ENCODE results near the gene GNGT2.
A peak's percentile ranks its signal among the peaks of the same experiment; 100 is the strongest.

GNGT2 gene

DNA sequence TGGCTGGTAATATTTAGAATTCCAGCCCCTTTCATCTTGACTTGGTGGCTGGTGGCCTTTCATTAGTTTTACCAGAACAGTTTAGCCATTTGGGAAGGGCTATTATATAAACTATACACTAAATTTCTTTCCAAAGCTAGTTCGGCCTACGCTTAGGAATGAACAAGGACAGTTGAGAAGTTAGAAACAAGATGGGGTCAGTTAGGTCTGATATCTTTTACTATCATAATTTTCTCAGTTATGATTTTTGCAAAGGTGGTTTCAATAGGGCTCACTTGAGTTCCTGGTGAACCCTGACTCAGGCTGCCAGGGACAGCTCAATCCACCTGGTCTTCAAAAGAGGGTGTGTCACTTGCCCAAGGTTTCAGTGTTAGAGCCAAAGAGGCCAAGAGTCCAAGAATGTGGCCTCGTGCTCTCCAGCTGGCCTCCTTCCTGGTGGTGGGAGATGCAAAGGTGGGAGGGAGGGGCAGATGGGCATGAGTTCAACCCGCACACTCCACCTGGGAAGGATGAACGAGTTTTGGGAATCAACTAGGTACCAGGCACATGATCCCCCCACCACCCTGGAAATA is 24.2 kb upstream of the GNGT2 start:
- in situ Hi-C loops (cut with HindIII; ENCODE audit: low pct_ligation_motif_present, low sequenced_read_pairs) = no loop called here
- peaks cover 2% of the 10 kb centered on the region for H3K27me3 ChIP-seq (replicated peaks)
- TF ChIP-seq, protein P1, sequence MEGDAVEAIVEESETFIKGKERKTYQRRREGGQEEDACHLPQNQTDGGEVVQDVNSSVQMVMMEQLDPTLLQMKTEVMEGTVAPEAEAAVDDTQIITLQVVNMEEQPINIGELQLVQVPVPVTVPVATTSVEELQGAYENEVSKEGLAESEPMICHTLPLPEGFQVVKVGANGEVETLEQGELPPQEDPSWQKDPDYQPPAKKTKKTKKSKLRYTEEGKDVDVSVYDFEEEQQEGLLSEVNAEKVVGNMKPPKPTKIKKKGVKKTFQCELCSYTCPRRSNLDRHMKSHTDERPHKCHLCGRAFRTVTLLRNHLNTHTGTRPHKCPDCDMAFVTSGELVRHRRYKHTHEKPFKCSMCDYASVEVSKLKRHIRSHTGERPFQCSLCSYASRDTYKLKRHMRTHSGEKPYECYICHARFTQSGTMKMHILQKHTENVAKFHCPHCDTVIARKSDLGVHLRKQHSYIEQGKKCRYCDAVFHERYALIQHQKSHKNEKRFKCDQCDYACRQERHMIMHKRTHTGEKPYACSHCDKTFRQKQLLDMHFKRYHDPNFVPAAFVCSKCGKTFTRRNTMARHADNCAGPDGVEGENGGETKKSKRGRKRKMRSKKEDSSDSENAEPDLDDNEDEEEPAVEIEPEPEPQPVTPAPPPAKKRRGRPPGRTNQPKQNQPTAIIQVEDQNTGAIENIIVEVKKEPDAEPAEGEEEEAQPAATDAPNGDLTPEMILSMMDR (IDR thresholded peaks at IDR 0.05; ENCODE audit: low read depth, low read length, missing control alignments) = no peak
- no peak for DNase-seq
- no peaks in the 10 kb centered on the region for H3K36me3 ChIP-seq (replicated peaks)
- H3K27ac ChIP-seq = no peak overlapping the region
- H3K4me3 ChIP-seq (ENCODE audit: low read depth, low read length) = no peak overlapping the region

DNA sequence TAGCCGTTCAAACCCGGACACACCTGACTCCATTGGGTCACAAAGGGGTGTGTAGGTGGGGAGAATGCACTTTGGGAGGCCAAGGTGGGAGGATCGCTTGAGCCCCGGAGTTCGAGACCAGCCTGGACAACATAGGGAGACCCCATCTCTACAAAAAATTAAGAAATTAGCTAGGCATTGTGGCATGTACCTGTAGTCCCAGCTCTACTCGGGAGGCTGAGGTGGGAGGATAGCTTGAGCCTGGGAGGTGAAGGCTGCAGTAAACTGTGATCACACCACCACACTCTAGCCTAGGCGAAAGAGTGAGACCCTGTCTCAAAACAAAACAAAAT is 21.2 kb upstream of the GNGT2 start:
- peaks cover 2% of the 10 kb centered on the region for H3K27me3 ChIP-seq (replicated peaks)
- no peaks in the 10 kb centered on the region for H3K36me3 ChIP-seq (replicated peaks)
- in situ Hi-C loops (cut with HindIII; ENCODE audit: low pct_ligation_motif_present, low sequenced_read_pairs) = no loop called here
- no peak overlapping the region for H3K27ac ChIP-seq
- no peak overlapping the region for H3K4me3 ChIP-seq (ENCODE audit: low read depth, low read length)
- TF ChIP-seq, protein P1 (IDR thresholded peaks at IDR 0.05; ENCODE audit: low read depth, low read length, missing control alignments) = no peak
- no peak for DNase-seq

DNA sequence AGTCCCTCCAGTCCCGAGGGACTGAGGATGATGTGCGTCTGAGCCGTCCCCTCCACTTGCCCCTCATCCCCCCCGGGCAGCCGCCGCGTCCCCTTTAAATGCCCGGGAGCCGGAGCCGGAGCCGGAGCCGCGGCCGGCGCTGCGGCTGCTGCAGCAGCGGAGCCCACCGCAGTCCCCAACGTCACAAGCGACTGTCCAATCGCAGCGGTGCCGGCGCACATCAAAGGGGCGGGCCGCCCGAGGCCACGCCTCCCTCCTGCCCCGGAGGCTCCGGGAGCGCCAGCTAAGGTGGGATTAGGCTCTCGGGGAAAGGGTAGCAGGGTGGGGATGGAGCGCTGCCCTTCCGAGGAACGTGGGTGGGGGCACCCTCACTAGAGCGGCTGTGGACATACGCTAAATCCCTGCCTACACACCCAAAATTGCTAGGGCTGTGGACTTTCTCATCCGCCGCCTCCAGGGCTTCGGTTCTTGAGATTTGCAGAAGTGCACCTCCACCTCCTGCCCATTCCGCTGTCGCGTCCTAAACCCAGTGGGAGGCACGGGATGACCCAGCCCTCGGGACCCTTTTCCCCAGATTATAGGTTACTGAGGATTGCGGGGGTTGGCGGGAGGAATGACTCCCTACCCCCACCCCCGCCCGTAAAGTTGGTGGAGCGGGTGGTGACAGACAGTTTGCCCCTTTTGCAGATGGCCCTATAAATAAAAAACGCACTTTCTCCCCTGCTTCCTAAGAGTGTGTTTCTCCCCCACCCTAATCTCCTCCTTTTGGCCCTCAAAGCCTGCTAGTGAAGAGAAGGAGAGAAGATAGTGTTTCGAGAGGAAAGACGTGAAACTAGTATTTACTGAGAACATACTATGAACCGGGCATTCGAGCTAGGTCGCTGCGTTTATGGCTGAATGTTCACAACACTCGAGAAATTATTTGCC is 20.5 kb upstream of the GNGT2 start, which contains the start of gene PHOSPHO1:
PHOSPHO1 (minus strand) TSS at position 152 of the 927 bp plus-strand sequence. CDS start 4,096 bp downstream, outside the sequence.
- in situ Hi-C loops (cut with HindIII; ENCODE audit: low pct_ligation_motif_present, low sequenced_read_pairs) = no loop called here
- H3K4me3 ChIP-seq (ENCODE audit: low read depth, low read length) = peak within 1 kb of the TSS; percentile 76
- no peaks in the 10 kb centered on the region for H3K36me3 ChIP-seq (replicated peaks)
- DNase-seq = peak; percentile 69
- H3K27me3 ChIP-seq (replicated peaks) = peaks cover under 1% of the 10 kb centered on the region
- no peak within 1 kb of the TSS for H3K27ac ChIP-seq
- TF ChIP-seq, protein P1 (IDR thresholded peaks at IDR 0.05; ENCODE audit: low read depth, low read length, missing control alignments) = no peak

DNA sequence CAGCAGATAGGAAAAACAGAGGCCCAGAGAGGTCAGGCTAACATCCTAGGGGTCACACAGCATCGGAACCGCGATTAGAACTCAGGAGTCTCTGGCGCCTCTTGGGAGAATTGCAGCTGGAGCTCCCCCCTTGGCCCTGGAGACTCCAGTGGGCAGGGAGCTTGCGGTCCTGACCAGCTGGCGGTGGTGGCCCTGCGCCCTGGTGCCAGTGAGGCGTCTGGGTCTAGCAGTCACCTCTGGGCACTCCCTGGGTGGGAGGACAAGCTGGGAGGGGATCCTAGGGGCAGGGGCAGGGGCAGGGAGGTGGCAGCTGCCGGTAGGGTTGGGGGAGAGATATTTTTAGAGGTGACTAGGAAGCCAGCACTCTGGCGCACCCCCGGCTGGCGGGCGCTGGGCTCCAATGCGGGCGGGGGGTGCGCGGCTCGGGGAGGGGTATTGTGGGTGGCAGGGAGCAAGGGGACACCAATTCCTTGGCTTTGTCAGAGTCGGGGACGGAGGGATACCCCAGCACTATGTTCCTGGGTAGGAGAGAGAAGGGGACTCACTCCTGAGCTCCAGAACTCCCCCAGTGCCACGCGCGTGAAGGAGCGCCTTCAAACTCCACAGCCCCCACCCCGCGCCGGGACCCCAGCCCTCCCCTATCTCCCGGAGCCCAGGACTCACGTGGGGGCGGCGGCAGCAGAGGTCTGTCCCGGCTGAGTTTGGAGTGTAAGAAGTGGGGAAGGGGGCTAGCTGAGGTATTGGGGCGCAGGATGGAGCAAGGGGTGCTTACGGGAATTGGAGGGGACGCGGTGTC is 19.6 kb upstream of the GNGT2 start:
- Histone ChIP-seq H3K4me3 (ENCODE audit: low read depth, low read length) (peak overlapping the region; percentile 76), H3K36me3 (replicated peaks) (no peaks in the 10 kb centered on the region), H3K27ac (no peak overlapping the region), H3K27me3 (replicated peaks) (peaks cover 10% of the 10 kb centered on the region)
- in situ Hi-C loops (cut with HindIII; ENCODE audit: low pct_ligation_motif_present, low sequenced_read_pairs) = no loop called here
- no peak for DNase-seq
- TF ChIP-seq, protein P1 (IDR thresholded peaks at IDR 0.05; ENCODE audit: low read depth, low read length, missing control alignments) = no peak

DNA sequence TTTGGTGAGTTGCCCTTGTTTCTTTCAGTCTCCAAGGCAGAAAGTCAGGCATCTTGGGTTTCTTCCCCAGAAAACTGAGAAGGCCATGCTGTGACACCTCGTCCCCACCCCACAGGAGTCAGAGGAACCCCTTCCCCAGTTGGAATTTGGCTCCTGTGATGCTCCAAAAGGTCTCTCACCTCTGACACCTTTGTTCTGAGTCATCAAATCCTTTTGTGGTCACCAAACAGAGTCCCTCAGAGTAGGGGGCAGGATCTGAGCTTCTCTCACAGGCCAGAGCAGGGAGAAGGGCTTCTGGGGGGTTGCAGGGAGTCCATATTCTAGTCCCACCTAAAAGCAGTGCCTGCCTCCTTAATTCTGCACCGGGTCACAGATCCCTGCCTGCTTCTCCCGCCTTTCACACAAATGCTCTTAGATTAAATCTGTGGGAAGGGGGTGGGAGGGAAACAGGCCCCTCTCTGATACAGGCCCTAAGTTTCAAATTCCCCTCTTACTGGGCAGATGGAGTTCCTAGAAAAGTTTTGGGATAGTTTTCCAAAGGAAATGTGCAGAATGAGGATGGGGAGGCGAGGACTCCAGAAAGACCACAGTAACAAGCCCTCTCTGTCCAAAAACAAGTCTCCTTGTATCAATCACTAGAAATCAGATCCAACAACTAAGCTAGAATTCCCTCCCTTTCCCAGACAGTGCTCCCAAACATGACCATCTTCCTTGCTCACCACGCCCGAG is 18.9 kb upstream of the GNGT2 start:
- Histone ChIP-seq H3K27ac (no peak overlapping the region), H3K27me3 (replicated peaks) (peaks cover 17% of the 10 kb centered on the region), H3K4me3 (ENCODE audit: low read depth, low read length) (no peak overlapping the region), H3K36me3 (replicated peaks) (no peaks in the 10 kb centered on the region)
- in situ Hi-C loops (cut with HindIII; ENCODE audit: low pct_ligation_motif_present, low sequenced_read_pairs) = no loop called here
- TF ChIP-seq, protein P1 (IDR thresholded peaks at IDR 0.05; ENCODE audit: low read depth, low read length, missing control alignments) = no peak
- DNase-seq = no peak
